Activated T-cell treated with anti-CD3 and anti-CD28 coated beads for 24 hours (primary cell): Measurements from ENCODE around the gene OTOS.

Experiments
- DNase-seq: peaks from one replicate; pipeline ENCODE4 v3.0.0-alpha.2; 2020; ENCODE audit warnings: low read depth

OTOS gene

GRCh38 chr2:240112914-240113690, 27.4 kb downstream of the OTOS start:
- no peak for DNase-seq

- no peak for DNase-seq
Observed at GRCh38 chr2:240111253-240111652, 29.2 kb downstream of the OTOS start.

- no peak for DNase-seq
Observed at GRCh38 chr2:240109386-240109785, 31.1 kb downstream of the OTOS start.

GRCh38 chr2:240107477-240107796, 33.0 kb downstream of the OTOS start:
- DNase-seq, result no peak

- no peak for DNase-seq
Observed at GRCh38 chr2:240106765-240107476, 33.5 kb downstream of the OTOS start.

GRCh38 chr2:240105982-240106381, 34.5 kb downstream of the OTOS start:
- DNase-seq, result no peak

GRCh38 chr2:240103136-240103535, 37.3 kb downstream of the OTOS start:
- no peak for DNase-seq

- no peak for DNase-seq
Observed at GRCh38 chr2:240098349-240098748, 42.1 kb downstream of the OTOS start.

- no peak for DNase-seq
Observed at GRCh38 chr2:240095556-240096523, 44.6 kb downstream of the OTOS start.

- DNase-seq, result no peak
Observed at GRCh38 chr2:240089306-240089705, 51.2 kb downstream of the OTOS start.
